ENCODE data around the gene IL18BP. TPM values are rescaled to one million over a fixed set of nuclear protein-coding genes. Genes with fewer than 3 reads are reported as not detected.

Gene IL18BP
- polyA plus RNA-seq, 2 donors: 2.9 to 4.6 TPM

Other genes starting within 250 kb of the IL18BP start
- gene DEFB108B, start 165.7 kb upstream of the IL18BP start, polyA plus RNA-seq: not detected
- gene DEFB131B, start 120.5 kb upstream of the IL18BP start, polyA plus RNA-seq: not detected
- gene XNDC1N, start 70.3 kb upstream of the IL18BP start, polyA plus RNA-seq: 1 to 10 TPM; 1.9 to 4.7 TPM
- gene RNF121, start 69.9 kb upstream of the IL18BP start, polyA plus RNA-seq: 10 to 100 TPM in 1 of 2 donors, 1 to 10 TPM in 1; 9.6 to 15.2 TPM
- 100 to 1,000 TPM; 108 to 205 TPM for gene NUMA1, start 81.6 kb downstream of the IL18BP start, polyA plus RNA-seq
- gene LRRC51, start 81.9 kb downstream of the IL18BP start, polyA plus RNA-seq: 1 to 10 TPM; 3.1 to 4.6 TPM
- gene LAMTOR1, start 104.4 kb downstream of the IL18BP start, polyA plus RNA-seq: 100 to 1,000 TPM in 1 of 2 donors, 10 to 100 TPM in 1; 50.6 to 109 TPM
- gene TOMT, start 107.0 kb downstream of the IL18BP start, polyA plus RNA-seq: not detected
- 10 to 100 TPM; 46.8 to 60.0 TPM for gene ANAPC15, start 113.8 kb downstream of the IL18BP start, polyA plus RNA-seq
- under 1 TPM; 0.11 to 0.41 TPM for gene FOLR3, start 136.8 kb downstream of the IL18BP start, polyA plus RNA-seq
- gene FOLR1, start 193.2 kb downstream of the IL18BP start, polyA plus RNA-seq: under 1 TPM; 0.26 to 0.94 TPM
- 1 to 10 TPM; 1.1 to 2.8 TPM for gene FOLR2, start 217.9 kb downstream of the IL18BP start, polyA plus RNA-seq
- 10 to 100 TPM; 28.9 to 88.1 TPM for gene INPPL1, start 225.9 kb downstream of the IL18BP start, polyA plus RNA-seq
- gene PHOX2A, start 245.3 kb downstream of the IL18BP start, polyA plus RNA-seq: not detected